PC-9 (cell line): ENCODE measurements around the gene INVS. TPM values are rescaled to one million over a fixed set of nuclear protein-coding genes. Genes with fewer than 3 reads are reported as not detected.

ENCODE experiments used
- BruUV-seq: library from RNA; stranded (reverse); fragments of 400-500 nt; replicated peaks from 2 replicates; lab custom pipeline; 2021; lab: Mats Ljungman, UMichigan
- CTCF ChIA-PET: fragments of 300-600 bp; sonication (Branson Sonifier 250); formaldehyde crosslinking; loops from one replicate; lab custom pipeline; 2022; ENCODE audit warnings: antibody characterized with exemption; lab: Charles Lee
- POLR2A ChIA-PET: fragments of 300-600 bp; sonication (Branson Sonifier 250); formaldehyde crosslinking; loops from one replicate; lab custom pipeline; 2022; ENCODE audit warnings: antibody characterized with exemption; ENCODE audit not compliant: unreplicated experiment; lab: Charles Lee
- DNase-seq, 2 experiments: peaks; one replicate each; pipeline versions ENCODE4 v3.0.0 to v3.0.0-alpha.2; 2015 to 2022; ENCODE audit warnings: mixed read lengths in 1 of 2
- H2AFZ ChIP-seq: fragments of 200-600 bp; sonication (generic); 2 replicates; pipeline ENCODE4 v1.8.1; 2017; ENCODE audit warnings: antibody characterized with exemption
- H3F3A ChIP-seq: fragments of 200-600 bp; sonication (generic); 2 replicates; pipeline ENCODE4 v1.8.1; 2017; ENCODE audit warnings: antibody characterized with exemption, mild to moderate bottlenecking, low read depth; ENCODE audit not compliant: insufficient read depth
- H3K27ac ChIP-seq: fragments of 200-600 bp; sonication (generic); 2 replicates; pipeline ENCODE4 v1.6.1; 2016; ENCODE audit warnings: mixed run types
- H3K27me3 ChIP-seq: fragments of 200-600 bp; sonication (generic); 2 replicates; pipeline ENCODE4 v1.6.1; 2016; ENCODE audit warnings: low read depth, mixed run types; ENCODE audit not compliant: insufficient read depth
- H3K36me3 ChIP-seq: fragments of 200-600 bp; sonication (generic); 2 replicates; pipeline ENCODE4 v1.6.1; 2016; ENCODE audit warnings: low read depth, mixed run types
- H3K4me1 ChIP-seq: fragments of 200-600 bp; sonication (generic); replicated peaks from 2 replicates; pipeline ENCODE4 v1.6.1; 2016; ENCODE audit warnings: mixed run types; ENCODE audit not compliant: insufficient read depth
- H3K4me2 ChIP-seq: fragments of 200-600 bp; sonication (generic); 2 replicates; pipeline ENCODE4 v1.6.1; 2017; ENCODE audit warnings: mixed run types
- H3K4me3 ChIP-seq: fragments of 200-600 bp; sonication (generic); 2 replicates; pipeline ENCODE4 v1.6.1; 2016; ENCODE audit warnings: mixed run types
- H3K79me2 ChIP-seq: fragments of 200-600 bp; sonication (generic); 2 replicates; pipeline ENCODE4 v1.6.1; 2017; ENCODE audit warnings: low read depth, mixed run types
- H3K9me2 ChIP-seq: fragments of 200-600 bp; sonication (generic); 2 replicates; pipeline ENCODE4 v1.8.1; 2017; ENCODE audit warnings: mild to moderate bottlenecking; ENCODE audit not compliant: insufficient read depth
- H3K9me3 ChIP-seq: fragments of 200-600 bp; sonication (generic); 2 replicates; pipeline ENCODE4 v1.8.1; 2016; ENCODE audit warnings: low read depth; ENCODE audit not compliant: insufficient read depth
- H4K20me1 ChIP-seq: fragments of 200-600 bp; sonication (generic); 2 replicates; pipeline ENCODE4 v1.8.1; 2017; ENCODE audit not compliant: insufficient read depth
- CTCF ChIP-seq: fragments of 200-600 bp; sonication (generic); conservative IDR thresholded peaks from 2 replicates; pipeline ENCODE4 v1.6.1; 2017; ENCODE audit warnings: mixed run types, antibody characterized with exemption, mild to moderate bottlenecking, moderate library complexity
- EZH2 ChIP-seq: fragments of 200-600 bp; sonication (generic); IDR thresholded peaks from 2 replicates; pipeline ENCODE4 v1.8.0; 2017; ENCODE audit warnings: antibody characterized with exemption, low read depth
- intact Hi-C: fragments of 100-400 bp; cut with micrococcal nuclease; formaldehyde crosslinking; loops from one replicate; pipeline ENCODE4 v1.10.0; 2022; ENCODE audit not compliant: unreplicated experiment
- total RNA-seq: library from RNA; stranded (reverse); gene quantifications from 2 replicates; pipeline ENCODE4 v1.2.3, GENCODE V29; 2021

The INVS gene
- total RNA-seq, 1 experiment from 2014 or later = 24.0 TPM

- Histone ChIP-seq H3K27ac (no peak overlapping the region), H3K79me2 (no peaks in the 10 kb centered on the region), H3K36me3 (peaks cover 5% of the 10 kb centered on the region; the same call in 1 of the 2 replicates), H3K4me3 (no peak overlapping the region), H3K9me3 (no peaks in the 10 kb centered on the region), H3K4me1 (no peaks in the 10 kb centered on the region), H3K27me3 (no peaks in the 10 kb centered on the region), H2AFZ (no peak overlapping the region), H3K4me2 (no peak overlapping the region), H3K9me2 (no peaks in the 10 kb centered on the region), H4K20me1 (no peaks in the 10 kb centered on the region), H3F3A (no peaks in the 10 kb centered on the region)
- intact Hi-C loops = no loop called here
- no TSS peak for BruUV-seq
- CTCF ChIA-PET = no interaction called here
- no peak for DNase-seq
- no peak for TF ChIP-seq EZH2
- TF ChIP-seq CTCF = no peak
- POLR2A ChIA-PET = no interaction called here
These were observed 112.4 kb downstream of the INVS start for GRCh38 chr9:100211476-100211875.

GRCh38 chr9:100213730-100214477, 114.9 kb downstream of the INVS start:
- no peaks in the 10 kb centered on the region for H3K27me3 ChIP-seq
- H3K4me3 ChIP-seq = no peak overlapping the region
- no peaks in the 10 kb centered on the region for H3F3A ChIP-seq
- H3K4me1 ChIP-seq = no peaks in the 10 kb centered on the region
- no peak for DNase-seq
- H3K79me2 ChIP-seq = no peaks in the 10 kb centered on the region
- no peak overlapping the region for H3K27ac ChIP-seq
- H3K9me3 ChIP-seq = no peaks in the 10 kb centered on the region
- ChIA-PET CTCF (no interaction called here), POLR2A (no interaction called here)
- H3K36me3 ChIP-seq = no peaks in the 10 kb centered on the region
- no peaks in the 10 kb centered on the region for H3K9me2 ChIP-seq
- H4K20me1 ChIP-seq = no peaks in the 10 kb centered on the region
- no TSS peak for BruUV-seq
- intact Hi-C loops = no loop called here
- H3K4me2 ChIP-seq = no peak overlapping the region
- TF ChIP-seq CTCF (no peak), EZH2 (no peak)
- H2AFZ ChIP-seq = no peak overlapping the region

- Histone ChIP-seq H3K4me2 (no peak overlapping the region), H3K4me3 (no peak overlapping the region), H2AFZ (no peak overlapping the region), H4K20me1 (peaks cover 4% of the 10 kb centered on the region; the same call in 1 of the 2 replicates), H3K79me2 (no peaks in the 10 kb centered on the region), H3K4me1 (no peaks in the 10 kb centered on the region), H3K9me3 (no peaks in the 10 kb centered on the region), H3F3A (no peaks in the 10 kb centered on the region), H3K27ac (no peak overlapping the region), H3K36me3 (no peaks in the 10 kb centered on the region), H3K27me3 (no peaks in the 10 kb centered on the region), H3K9me2 (no peaks in the 10 kb centered on the region)
- peak; percentile 70 for TF ChIP-seq CTCF
- TF ChIP-seq EZH2 = no peak
- CTCF ChIA-PET = no interaction called here
- POLR2A ChIA-PET = no interaction called here
- DNase-seq = peak in 1 of 2 experiments; percentile 24
- no TSS peak for BruUV-seq
- intact Hi-C loops = no loop called here
These were observed 117.2 kb downstream of the INVS start for GRCh38 chr9:100216178-100216787.
